Measurements from ENCODE around the gene SCLY.
"Not testable (repeated sequence)": the region's sequence is repeated elsewhere in the genome, so short reads cannot be mapped to it uniquely, and the experiment has no call there.

The SCLY gene

DNA sequence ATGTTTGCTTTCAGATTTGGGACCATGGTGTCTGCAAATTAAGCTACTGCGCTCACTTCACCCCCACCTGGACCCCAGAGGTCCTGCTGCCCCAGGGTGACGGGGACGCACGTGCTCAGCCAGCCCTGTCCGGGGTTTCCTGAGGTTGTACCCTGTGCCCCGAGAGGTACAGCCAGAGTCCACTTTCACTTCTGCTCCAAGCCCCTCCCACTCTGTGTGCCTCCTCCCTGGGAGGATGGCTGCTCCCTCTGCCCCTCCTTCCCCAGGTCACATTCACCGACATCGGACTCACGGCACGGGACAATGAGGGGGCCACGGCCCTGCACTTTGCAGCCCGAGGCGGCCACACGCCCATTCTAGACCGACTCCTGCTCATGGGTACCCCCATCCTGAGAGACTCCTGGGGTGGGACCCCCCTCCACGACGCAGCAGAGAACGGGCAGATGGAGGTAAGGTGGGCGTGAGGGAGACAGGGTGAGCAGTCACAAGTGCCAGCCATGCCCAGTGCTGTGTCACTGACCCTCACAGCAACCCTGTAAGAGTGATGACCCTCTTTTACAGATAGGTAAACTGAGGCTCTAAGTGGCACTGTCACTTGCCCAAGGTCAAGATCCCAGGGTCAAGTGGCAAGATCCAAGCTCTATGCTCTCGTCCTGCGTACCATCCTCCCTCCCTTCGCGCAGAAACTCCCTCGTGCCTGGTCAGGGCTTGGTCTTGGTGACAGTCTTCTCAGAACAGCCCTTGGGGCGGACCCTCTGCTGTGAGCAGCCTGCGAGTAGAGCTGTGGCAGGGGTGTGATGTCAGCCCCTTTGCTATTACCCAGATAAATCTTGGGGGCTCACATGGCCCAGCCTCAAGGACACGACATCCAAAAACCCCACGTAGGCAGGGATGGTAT is 47.0 kb downstream of the SCLY start:
- in situ Hi-C loops (cut with MboI; ENCODE audit: low sequenced_read_pairs) = no loop called here

DNA sequence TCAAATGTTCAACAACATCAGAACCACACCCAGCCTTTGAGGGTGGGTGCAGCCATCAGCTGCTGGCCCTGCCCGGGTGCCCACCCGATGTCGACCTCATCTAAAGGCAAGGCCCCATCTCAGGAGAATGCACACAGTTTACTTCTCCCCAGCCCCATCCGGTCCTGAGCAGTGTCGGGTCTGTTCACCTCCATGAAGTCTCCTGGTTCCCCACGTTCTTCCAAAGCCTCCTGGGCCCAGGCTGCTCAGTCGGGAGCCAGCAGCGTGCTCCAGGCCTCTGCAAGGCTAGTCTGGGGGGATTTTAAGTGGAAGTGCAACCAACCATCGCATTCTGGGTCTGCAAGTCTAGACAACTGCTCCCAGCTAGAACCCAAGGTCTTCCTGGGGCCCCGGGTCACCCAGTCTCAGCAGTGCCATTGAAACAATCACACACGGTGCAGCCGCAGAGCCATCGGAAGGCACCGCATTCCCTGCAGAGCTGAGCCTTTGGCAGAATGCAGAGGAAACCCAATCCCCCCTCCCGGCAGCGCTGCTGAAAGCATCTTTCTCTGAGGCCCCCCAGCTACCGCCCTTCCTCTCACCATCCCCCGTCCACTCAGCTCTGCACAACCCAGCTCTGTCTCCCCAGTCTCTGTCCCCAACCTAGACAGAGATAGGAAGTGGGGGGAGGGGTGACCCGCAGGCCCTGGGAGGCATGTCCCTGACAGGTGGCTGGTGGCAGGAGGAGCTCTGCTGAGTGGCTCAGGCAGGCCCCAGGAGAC is 47.8 kb downstream of the SCLY start:
- in situ Hi-C loops (cut with MboI; ENCODE audit: low sequenced_read_pairs) = no loop called here

- in situ Hi-C loops (cut with MboI; ENCODE audit: low sequenced_read_pairs) = no loop called here
Observed at GRCh38 chr2:238113611-238114010, 52.8 kb downstream of the SCLY start.

DNA sequence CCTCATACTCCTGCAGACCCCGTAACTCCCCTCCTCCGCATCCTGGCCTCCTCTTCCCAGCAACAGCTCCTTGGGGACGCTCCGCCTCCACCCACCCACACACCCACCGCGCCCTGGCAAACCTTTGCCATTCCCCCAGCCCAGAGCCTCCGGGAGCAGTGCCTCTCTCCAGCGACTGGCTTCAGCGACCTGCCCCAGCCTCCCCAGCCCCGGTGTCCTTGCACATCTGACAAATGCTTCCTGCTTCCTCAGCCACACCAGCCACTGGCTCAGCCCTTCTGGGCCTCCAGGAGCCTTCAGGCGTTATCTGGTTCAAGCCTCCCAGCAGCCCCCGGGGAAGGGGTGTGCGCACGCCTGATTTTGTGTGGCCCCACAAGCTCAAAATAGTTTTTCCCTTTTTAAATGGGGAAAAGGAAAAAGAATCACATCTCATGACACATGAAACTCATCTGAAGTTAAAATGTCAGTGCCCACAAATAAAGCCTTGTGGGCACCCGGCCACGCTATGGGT is 53.6 kb downstream of the SCLY start:
- in situ Hi-C loops (cut with MboI; ENCODE audit: low sequenced_read_pairs) = no loop called here

GRCh38 chr2:238114851-238115660 is 54.3 kb downstream of the SCLY start:
- in situ Hi-C loops (cut with MboI; ENCODE audit: low sequenced_read_pairs) = no loop called here

DNA sequence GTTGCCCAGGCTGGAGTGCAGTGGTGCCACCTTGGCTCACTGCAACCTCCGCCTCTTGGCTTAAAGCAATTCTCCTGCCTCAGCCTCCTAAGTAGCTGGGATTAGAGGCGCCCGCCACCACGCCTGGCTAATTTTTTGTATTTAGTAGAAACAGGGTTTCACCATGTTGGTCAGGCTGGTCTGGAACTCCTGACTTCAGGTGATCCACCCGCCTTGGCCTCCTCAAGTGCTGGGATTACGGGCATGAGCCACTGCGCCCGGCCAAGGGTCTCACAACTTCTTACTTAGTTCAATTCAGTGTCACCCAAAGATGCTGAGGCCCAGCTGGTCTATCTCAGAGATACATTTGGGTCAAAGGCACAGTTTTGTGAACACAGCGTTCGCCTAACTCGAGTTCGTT is 54.9 kb downstream of the SCLY start:
- in situ Hi-C loops (cut with MboI; ENCODE audit: low sequenced_read_pairs) = not testable (repeated sequence)

DNA sequence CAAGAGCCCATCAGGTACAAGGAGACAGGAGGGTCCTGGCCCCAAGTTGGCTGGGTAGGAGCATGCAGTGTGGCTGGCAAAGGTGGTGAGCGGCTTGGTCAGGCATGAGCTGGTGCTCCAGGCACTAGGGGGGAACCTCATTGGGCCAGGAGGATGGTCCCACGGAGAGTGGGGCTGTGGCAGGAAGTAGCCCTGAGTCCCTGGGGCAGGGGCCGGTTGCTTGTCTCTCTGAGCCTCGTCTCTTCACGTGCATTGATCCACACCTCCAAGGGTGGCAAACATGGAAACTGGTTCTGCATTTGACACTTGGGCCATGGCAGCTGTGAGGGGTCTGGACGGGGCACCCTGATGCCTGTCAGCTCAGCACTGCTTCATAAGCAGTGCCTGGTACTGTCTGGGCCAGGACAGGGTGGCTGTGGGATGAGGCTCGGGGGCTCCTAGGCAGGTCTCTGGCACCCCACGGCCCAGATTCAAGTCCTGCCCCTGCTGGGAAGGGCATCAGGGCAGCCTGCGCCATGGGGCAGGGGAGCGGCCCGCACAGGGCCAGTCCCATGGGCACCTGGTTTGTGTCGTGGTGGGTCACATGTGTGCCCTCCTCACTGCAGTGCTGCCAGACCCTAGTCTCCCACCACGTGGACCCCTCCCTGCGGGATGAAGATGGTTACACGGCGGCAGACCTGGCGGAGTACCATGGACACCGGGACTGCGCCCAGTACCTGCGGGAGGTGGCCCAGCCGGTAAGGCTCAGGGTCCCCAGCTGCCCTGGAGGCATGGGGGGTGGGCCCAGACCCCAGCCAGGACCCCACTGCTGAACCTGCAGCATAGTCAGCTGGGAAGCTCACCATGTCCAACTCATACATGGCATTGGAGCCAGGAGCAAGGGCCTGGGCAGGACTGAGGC is 55.7 kb downstream of the SCLY start:
- in situ Hi-C loops (cut with MboI; ENCODE audit: low sequenced_read_pairs) = no loop called here

- in situ Hi-C loops (cut with MboI; ENCODE audit: low sequenced_read_pairs) = no loop called here
Observed at GRCh38 chr2:238117199-238118154, 56.7 kb downstream of the SCLY start.

DNA sequence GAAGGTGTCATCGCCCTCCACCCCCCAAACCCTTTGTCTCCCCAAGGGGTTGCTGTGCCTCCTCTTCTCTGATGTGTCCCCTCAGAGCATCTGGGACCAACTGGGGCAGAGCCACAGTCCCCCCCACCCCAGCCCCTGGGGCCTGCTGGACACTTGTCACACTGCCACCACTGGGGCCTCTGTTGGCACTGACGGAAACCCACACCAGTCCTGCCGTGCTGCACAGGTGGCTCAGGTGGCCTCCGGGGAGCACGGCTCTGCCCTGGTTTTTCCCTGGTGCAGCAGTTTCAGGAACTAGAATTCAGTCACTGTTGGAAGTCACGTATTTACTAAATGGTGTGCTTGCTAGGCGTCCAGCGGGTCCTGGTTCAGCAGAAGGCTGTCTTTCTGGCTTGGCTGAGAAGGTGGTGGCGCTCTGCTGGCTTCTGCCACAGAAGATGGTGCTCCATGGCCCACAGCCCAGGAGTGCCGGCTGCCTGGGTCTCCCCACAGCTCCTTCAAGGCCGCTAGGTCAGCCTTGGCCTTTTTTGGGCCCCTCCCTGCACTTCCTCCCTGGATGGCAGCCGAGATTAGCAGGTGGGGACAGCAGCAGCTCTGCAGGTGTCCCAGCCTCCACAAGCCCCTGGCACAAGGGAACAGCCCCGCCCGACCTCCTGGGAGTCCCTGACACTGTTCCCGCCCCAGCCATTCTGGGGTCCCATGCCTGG is 59.1 kb downstream of the SCLY start:
- in situ Hi-C loops (cut with MboI; ENCODE audit: low sequenced_read_pairs) = no loop called here

- in situ Hi-C loops (cut with MboI; ENCODE audit: low sequenced_read_pairs) = no loop called here
Observed at GRCh38 chr2:238120463-238121298, 59.9 kb downstream of the SCLY start.

DNA sequence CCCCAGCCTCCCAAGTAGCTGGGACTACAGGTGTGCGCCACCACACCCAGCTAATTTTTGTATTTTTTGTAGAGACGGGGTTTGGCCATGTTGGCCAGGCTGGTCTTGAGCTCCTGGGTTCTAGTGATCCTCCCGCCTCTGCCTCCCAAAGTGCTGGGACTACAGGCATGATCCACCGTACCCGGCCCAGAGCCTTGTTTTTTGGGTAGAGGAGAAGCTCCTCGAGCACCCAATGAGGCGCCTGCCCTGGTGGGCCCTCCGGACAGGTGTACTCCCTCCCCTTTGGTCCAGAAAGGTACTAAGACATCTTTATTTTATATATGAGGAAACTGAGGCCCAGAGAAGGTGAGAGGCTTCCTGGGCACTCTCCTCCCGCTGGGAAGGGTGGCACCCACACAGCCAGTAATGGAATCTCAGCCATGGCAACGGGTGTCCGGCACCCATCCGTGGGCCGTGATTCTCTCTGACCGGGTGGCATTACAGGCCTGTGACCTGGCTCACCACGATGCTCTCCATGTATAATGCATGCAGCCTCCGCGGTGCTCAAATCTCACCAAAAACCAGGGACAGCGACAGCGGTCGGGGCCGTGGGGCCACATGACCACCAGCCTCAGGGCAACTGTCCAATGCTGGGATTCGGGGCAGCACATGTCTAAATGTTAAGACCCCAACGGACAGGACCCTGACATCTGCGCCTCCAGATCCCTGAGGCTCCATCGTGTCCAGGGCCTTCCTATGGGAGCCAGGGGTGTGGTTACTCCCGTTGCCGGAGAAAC is 60.9 kb downstream of the SCLY start:
- in situ Hi-C loops (cut with MboI; ENCODE audit: low sequenced_read_pairs) = no loop called here

DNA sequence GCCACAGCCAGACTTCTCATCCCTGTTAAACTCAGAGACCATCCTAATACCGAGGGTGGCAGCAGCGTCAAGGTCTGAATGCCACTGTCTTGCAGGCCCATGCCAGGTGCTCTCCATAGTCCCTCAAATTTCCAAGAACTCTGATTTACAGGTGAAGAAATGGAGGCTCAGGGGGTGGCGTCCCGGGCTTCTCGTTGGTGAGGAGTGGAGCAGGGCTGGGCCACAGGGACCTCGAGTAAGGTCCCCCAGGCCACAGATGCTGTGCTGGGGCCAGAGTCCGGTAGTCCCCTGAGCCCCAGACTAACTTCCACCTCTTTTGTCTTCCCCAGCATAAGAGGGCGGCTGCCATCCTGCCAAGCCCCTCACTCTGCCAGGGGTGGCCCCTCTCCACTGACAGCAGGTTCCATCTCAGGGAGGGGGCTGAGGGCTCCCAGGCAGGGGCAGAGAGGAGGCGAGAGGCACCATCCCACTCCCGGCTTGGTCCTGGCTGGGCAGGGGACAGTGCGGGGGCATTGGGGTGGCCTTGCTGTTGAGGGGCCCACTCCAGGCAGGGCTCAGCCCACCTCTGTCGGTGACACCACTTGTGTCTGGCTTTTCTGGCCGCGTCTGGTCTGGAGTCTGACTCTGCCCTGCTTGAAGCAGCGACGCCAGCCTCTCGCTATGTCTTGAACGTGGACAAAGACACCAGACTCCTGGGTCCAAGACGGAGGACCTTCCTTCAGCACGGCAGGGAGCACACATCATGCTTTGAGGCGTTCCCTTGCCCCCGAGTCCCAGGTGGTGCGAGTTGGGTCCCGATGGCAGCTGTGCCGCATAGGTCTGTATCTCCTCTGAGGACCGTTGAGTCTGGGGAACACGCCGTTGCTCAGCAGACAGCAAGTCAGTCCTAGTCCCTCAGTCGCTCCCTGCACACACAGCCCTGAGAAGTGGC is 61.8 kb downstream of the SCLY start:
- in situ Hi-C loops (cut with MboI; ENCODE audit: low sequenced_read_pairs) = no loop called here

- in situ Hi-C loops (cut with MboI; ENCODE audit: low sequenced_read_pairs) = no loop called here
Observed at GRCh38 chr2:238123218-238123971, 62.6 kb downstream of the SCLY start.

- in situ Hi-C loops (cut with MboI; ENCODE audit: low sequenced_read_pairs) = no loop called here
Observed at GRCh38 chr2:238123991-238124470, 63.2 kb downstream of the SCLY start.
